HG03558 (cell line): Measurements from ENCODE around the gene TMEM178B.
"Not testable (repeated sequence)": the region's sequence is repeated elsewhere in the genome, so short reads cannot be mapped to it uniquely, and the experiment has no call there.

Experiments used
- ATAC-seq: cut with Tn5 transposase; IDR thresholded peaks from one replicate; pipeline ENCODE4 v1.9.1; 2021; ENCODE audit warnings: moderate number of reproducible peaks; ENCODE audit not compliant: unreplicated experiment; ENCODE audit errors: extremely low read depth

Gene TMEM178B

DNA sequence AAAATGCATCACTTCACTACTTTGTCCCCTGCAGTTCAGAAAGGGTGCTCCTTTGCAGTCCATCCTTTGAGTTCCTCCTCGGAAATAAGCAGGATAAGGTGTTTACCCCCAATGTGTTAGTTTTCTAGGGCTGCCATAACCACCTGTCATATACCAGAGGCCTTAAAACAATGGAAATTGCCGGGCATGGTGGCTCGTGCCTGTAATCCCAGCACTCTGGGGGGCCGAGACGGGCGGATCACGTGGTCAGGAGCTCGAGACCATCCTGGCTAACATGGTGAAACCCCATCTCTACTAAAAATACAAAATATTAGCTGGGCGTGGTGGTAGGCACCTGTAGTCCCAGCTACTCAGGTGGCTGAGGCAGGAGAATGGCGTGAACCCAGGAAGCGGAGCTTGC lies 330.0 kb downstream of the TMEM178B start:
- ATAC-seq, result not testable (repeated sequence)

DNA sequence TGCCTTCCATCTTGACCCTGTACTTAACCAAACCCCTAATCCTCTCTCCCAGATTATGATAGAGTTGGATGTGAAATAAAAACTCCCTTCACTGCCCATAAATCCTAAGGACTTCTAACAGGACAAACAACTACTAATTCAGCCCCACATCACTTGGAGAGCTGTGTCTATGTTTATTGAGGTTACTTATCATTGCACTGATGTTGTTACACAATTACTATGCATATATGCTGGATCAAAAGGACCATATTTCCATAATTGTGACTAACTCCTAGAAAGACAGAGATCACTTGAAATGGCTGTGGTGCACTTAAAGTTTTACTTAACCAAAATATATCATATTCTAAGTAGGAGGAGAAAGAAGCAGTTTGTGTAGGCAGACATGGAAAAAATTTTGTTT lies 332.5 kb downstream of the TMEM178B start:
- ATAC-seq, result no peak

DNA sequence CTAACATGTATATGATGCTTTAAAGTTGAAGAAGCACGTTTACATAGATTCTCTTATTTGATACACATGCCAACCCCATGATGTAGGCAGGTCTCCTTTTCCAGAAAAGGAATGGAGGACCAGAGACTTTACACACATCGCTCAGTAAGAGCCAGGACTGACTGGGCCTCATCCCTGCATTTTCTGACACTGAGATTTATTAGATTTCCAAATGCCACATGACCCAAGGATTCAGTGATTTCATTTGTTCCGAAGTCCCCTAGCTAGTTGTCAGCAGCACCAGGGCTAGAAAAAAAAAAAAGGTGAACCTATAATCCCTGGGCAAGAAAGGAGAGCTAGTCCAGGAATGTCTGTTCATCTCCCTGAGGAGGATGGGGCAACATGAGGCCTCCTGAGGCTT lies 334.0 kb downstream of the TMEM178B start:
- no peak for ATAC-seq

DNA sequence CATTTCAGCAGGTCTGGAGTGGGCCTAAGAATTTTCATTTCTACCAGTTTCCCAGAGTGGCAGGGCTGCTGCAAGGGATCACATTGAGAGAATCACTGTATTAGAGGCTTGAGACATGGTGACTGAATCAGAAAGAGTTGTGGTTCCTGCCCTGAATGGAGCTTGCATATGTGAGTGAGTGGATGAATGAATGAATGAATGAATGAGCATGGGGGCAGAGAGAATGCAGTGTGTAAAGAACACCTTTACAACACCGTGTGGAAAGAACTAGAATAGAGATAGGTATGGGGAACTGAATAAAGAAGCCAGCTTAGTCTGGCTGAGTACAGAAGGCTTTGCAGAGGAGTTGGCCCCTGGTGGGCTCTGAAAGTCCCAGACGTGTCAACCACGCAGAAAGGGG lies 334.6 kb downstream of the TMEM178B start:
- no peak for ATAC-seq

DNA sequence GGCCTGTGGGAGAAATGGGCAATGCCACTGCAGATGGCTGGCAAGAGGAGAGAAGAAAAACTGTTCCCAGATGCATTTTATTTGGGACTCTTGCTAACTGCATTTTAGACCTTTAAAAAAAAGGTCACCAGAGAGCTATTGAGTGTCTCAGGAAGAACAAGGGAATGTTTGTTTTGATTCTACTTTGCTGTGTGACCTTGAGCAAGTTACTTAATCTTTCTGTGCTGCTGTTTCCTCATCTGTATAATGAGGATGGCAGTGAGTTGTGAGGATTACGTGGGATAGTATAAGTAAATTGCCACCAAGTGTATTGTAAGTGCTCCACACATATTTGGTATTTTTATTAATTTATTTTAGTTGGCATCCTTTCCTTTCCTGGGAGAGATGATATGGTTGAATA lies 335.4 kb downstream of the TMEM178B start:
- ATAC-seq, result no peak

DNA sequence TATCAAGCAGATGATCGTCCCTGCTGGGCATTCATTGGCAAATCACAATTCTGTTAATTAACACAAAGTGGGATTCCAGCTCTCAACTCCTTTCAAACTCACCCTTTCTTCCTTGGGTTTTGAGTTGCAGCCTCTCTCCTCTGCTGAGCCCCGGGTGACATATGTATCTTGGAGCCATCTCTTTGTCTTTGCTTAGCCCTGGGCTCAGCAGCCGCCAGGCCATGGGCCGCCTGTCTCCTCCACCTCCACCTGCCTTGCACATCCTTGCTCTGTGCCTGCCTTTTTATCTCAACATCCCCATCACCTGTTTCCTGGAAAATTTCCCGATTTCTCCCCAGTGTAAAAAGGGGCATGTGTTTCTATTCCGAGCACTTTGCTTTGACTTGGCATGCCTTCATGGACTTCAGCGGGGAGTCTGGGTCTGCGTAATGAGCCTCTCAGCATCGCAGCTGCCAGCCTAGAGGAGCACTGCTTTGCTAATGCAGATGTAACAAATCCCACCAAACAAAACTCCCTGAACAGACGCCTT lies 336.0 kb downstream of the TMEM178B start:
- ATAC-seq, result no peak

DNA sequence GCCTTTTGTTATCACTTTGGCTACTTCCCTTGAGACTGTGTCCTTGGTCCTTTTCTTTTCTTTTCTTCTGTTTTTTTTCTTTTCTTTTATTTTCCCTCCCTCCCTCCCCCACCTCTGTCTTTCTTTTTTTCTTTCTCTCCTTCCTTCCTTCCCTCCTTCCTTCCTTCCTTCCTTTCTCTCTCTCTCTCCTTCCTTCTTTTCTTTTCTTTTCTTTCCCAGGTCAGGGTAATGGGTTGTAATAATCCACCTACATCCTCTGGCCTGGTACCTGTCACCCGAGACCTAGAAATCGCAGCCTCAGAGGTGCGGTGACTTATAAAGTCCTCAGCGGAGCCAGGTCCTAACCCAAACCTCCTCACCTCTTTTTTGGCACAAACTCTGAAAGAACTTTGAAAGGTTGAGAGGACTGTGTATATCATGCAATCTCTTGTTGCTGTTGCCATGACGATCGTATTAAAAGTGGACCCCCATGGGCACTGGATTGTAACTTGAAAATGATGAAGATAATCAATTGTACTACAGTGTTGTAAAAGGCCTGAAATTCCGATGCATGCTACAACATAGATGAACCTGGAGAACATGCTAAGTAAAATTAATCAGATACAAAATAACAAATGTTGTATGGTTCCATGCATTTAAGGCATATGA lies 336.6 kb downstream of the TMEM178B start:
- ATAC-seq, result no peak

DNA sequence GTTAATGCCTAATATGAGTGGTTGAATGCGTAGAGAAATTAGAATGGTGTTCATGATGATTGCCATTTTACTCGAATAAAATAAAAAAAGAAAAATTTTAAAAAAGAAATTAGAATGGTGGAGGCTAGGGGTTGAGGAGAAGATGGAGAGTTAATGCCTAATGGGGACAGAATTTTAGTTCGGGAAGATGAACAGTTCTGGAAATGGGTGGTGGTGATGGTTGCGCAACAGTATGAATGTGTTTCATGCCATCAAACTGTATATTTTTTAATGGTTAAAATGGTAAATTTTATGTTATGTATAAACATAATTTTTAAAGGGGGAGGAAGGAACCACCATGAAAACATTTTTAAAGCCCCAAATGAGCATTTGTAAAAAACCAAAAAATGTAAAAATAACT lies 337.3 kb downstream of the TMEM178B start:
- no peak for ATAC-seq

DNA sequence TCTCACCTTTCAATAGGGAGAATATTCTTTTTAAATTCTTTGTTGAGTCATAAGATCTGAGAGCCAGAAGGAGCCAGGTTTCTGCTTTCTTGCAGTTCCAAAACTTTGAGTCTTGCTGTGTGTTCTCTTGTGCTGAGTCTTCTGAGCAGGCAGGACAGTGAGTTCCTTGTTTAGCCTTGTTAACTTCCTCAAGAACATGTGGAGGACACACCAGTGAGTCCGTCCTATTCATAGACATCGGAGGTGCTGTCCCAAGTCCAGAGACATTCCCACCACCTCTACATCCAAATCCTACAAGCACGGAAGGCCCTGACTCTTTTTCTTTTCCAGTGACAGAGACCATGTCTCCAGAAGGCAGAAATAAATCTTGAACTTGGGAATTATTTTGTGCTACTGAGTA lies 342.1 kb downstream of the TMEM178B start:
- no peak for ATAC-seq

DNA sequence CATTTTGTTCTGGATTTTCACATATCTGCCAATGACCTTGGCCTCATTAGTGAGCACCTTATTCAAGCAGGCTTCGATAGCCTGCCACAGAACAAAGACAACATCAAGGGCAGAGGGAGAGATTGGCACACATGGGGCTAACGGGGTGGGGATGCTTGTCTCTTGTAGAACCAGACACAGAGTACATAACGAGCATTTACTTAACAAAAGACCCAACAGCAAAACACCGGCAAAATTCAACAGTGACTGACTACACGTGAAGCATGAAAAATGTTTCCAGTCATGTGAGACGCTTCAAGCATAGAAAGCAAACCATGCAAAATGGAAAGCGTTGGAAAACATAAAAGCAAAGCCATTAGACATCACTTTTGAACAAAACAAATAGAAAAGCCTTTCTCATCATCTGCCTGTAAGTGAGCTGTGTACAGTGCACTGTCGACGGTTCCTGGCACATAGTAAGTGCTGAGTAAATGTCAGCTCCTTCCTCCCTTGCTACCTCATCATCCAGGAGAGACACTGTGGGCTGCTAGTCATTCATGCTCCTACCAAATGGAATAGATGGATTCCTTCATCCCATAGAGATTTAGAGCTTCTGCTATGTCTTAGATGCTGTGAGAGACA lies 342.9 kb downstream of the TMEM178B start:
- no peak for ATAC-seq

DNA sequence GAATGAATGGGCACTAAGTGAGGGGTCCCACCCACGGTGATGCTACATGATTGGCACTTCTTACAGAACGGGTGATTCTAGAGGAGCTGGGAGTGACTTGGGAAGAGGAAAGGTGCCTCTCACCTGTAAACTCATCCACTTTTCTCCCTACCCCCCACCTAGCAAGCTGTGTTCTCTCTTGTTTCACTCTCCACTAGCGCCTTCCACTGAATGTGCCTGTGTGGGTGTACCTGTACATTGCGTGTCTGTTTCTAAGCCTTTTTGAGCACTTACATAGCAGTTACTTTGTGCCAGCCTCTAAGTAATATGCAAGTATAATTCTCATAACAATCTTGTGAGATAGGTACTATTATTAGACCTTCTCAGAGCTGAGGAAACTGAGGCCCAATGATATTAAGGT lies 343.6 kb downstream of the TMEM178B start:
- no peak for ATAC-seq

DNA sequence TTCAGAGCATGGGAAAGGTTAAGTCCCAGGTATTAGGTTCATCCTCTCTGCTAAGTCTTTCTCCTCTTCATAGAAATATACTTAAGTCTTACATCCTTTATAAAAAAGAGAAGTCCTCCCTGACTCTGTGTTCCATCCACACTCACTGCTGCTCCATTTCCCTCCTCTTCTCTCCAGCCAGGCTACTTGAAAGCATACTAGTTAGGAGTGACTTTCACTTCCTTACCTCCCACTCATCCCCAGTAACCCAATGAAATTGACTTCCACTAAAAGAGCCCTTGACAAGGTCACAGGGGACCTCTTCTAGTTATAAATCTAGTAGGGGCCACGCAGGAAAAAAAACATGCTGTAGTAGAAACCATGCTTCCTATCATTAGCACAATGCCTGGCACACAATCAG lies 344.2 kb downstream of the TMEM178B start:
- no peak for ATAC-seq

DNA sequence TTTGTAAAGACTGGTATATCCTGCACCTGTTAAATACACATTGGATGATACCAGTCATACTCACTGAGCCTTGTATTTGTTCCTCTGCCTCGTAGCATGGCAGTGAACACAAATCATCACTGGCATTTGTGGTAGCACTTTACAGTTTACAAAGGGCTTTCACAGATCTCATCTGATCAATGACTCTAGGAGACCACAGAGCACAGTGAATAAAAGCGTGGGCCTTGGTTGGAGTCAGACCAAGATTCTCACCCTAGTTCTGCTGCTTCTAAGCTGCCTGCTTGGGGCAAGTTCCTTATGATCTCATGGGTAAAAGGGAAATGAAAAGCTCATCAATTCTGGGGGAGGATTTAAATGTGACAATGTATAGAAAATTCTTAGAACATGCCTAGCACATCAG lies 347.4 kb downstream of the TMEM178B start:
- ATAC-seq, result no peak

DNA sequence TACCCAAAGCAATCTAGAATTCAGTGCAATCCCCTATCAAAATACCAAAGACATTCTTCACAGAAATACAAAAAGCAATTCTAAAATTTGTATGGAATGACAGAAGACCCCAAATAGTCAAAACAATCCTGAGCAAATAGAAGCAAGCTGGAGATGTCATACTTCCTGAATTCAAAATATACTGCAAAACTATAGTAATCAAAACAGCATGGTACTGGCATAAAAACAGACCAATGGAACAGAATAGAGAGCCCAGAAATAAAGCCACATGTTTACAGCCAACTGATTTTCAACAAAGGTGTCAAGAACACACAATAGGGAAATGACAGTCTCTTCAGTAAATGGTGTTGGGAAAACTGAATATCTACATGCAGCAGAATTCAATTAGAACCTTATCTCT lies 353.3 kb downstream of the TMEM178B start:
- ATAC-seq, result no peak

DNA sequence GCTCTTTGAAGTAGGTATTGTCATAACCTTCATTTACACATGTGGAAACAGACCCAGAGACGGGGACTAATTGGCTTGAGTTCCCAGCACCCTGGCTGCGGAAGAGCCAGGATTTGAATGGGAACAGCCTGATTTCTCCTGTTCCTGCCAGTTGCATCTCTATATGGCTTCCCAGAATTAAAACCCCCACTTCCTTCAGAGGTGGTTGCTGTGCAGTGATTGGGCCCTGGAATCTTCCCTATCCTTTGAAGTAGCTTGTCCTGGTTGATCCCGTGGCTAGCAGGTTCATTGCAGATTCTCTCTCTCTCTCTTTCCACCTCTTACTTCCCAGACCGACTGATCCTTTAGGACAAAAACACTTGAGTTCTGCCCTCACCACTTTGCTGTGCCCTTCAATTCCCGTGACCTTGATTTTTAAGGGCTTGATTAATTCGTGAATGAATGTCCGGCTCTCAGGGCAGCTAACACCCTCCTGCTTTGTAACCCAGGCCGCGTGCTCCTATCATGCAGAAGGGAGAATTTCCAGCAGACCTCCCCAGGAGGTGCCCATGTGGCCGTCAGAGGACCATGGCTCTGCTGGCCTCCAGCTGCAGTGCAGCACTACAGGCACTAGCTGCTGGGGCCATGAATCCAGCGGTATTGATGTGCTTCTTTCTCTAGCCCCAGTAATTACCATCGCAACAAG lies 356.7 kb downstream of the TMEM178B start:
- no peak for ATAC-seq

DNA sequence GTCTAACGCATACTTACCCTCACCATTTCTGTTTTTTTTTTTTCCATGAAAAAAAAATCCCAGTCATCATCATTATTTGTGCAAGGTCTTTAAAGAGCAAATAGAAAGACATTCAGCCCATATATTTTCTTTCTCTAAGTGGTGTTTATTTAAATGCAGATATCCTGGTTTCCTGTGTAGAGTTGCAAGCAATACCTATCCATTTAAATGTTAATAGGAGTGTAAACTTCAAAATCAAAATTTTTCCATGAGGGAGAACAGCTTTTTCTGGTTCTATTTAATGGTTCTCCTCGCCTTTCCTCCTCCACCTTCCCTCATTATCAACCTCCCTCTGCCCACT lies 357.2 kb downstream of the TMEM178B start:
- ATAC-seq, result no peak

DNA sequence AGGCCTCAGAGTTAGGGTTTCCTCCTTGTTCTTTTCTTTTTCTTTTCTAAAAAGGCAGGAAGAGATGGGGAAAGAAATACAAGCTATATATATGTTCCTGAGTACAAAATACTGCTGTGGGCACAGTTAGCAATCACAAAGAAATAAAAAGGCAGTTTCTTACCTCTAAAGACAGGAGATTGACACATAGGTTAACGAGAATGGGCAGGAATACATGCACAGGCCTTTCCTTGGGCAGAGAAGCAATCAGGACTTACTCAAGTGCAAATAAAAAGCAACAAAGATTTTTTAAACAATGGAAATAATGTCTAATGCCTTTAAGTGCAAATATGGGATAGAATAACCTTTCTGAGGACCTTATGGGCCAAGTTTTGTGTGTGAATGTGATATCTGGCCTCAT lies 357.8 kb downstream of the TMEM178B start:
- no peak for ATAC-seq

DNA sequence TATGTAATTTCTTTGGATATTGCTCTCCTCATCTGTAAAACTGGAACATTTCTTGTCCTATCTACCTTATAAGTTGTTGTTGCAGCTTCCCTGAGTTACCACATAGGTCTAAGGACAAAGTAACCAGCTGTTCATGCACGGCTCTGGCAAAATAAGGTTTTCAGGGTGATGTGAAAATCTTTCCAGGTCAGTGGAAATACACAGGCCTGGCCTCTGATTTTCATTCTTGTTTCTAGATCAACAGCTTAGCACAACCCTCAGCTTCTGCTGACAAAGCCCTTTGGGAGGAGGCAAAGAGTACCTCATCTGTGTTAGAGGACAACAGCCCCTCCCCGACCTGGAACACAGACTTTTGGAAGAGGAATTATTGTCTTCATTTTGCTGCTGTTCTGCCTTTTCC lies 359.8 kb downstream of the TMEM178B start:
- ATAC-seq, result no peak

DNA sequence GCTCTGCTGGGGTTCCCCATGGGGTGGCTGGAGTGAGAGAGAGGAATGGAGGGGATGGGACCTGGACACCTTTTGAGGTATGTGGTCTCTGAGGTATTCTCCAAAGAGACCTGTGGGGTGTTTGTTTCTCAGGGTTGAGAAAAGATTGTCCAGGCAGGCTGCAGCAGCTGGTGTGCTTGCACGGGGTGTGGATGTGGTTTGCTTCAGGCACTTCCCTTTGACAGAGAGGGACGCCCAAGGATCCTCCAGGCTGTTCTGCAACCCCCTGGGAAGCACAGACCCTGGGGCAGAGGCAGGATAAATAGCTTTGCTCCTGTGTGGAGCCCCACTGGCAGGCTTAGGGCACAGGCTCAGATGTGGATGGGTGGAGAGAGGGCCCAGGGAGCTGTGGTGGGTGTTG lies 362.3 kb downstream of the TMEM178B start:
- no peak for ATAC-seq

DNA sequence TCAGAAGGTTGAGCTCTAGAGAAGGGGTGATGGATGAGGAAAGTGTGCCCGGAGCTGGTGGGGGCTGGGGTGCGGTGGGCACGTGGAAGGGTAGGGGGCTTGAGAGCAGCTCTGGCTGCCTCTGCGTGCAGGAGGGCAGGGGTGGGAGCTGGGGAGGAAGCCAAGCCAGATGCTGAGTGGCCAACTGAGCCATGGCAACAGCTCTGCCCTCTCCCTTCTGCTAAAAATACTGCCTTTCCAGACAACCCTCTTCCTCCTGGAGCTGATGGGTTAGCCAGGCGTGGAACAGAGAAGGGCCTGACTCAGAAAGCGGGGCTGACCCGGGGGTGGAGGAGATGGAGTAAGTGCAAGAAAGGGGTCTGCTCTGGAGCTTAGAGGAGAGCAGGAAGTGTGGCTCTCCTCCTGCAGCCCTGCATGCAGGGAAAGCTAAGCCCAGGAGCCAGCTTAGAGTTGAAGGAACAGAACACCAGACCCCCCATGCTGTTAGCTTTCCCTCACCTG lies 362.8 kb downstream of the TMEM178B start:
- no peak for ATAC-seq

DNA sequence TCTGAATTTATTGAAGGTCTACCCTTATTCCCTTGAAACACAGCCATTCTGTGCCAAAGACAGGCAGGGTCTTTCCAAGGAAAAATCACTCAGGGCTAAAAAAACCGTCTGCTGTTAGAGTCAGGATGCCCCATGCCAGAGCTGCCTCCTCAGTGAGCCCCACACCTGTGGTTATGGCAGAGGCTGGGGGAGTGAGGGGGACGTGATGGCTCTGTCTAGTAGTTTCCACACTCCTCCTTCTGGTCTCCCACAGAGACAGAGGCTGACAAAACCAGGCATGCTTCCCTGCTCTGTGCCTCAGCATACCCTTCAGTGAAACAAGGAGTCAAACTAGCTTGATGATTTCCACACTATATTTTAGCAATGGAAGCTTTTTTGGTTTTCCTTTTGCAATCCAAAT lies 365.3 kb downstream of the TMEM178B start:
- no peak for ATAC-seq

DNA sequence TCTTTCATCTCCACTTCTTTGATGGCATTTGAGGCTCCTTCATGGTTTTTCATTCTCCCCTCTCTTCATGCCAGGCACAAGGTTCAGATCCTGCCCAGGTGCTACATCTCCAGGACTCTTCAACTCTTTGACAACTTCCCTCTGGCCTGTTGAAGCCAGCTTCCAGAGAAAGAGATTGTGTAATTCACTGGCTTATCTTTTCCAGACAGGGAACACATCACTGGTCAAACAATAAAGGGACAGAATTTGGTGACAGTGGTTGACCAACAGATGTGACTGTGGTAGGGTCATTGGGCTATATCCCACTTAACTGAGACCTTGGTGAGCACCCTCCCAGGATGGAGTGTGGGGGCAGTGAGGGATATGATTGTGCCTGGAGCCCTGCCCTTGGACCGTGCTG lies 365.9 kb downstream of the TMEM178B start:
- no peak for ATAC-seq
